Epithelial cell of proximal tubule (primary cell): Measurements from ENCODE around the gene PSMD14. TPM values are rescaled to one million over a fixed set of nuclear protein-coding genes. Genes with fewer than 3 reads are reported as not detected.
"Not testable (repeated sequence)": the region's sequence is repeated elsewhere in the genome, so short reads cannot be mapped to it uniquely, and the experiment has no call there.

Source experiments
- DNase-seq: peaks from one replicate; pipeline ENCODE4 v3.0.0-alpha.2; 2011; ENCODE audit warnings: low read depth
- H3K4me3 ChIP-seq: 2 replicates; pipeline ENCODE4 v1.5.1; 2011; ENCODE audit warnings: low read depth, mild to moderate bottlenecking, low read length
- CTCF ChIP-seq: conservative IDR thresholded peaks from 2 replicates; pipeline ENCODE4 v1.5.1; 2012; ENCODE audit warnings: low read depth, mild to moderate bottlenecking, low read length
- total RNA-seq: library from RNA; depleted of rRNA; stranded (reverse); fragments of >200 nt; gene quantifications from 2 replicates; pipeline ENCODE4 v1.2.3, GENCODE V29; 2015

The PSMD14 gene
- total RNA-seq: 123 and 194 TPM in 2 replicates

GRCh38 chr2:161308178-161308955, at the start of gene PSMD14:
Gene PSMD14, plus strand, starts transcription at chr2:161308425. Its CDS starts 10,401 bp downstream, at chr2:161318826.
- DNase-seq: peak; percentile 56
- H3K4me3 ChIP-seq: peak within 1 kb of the TSS; percentile 85
- TF ChIP-seq CTCF: no peak

- no peak for TF ChIP-seq CTCF
- no peak overlapping the region for H3K4me3 ChIP-seq
- no peak for DNase-seq
Observed at GRCh38 chr2:161265874-161266273, 42.4 kb upstream of the PSMD14 start.

GRCh38 chr2:161269111-161269510, 39.1 kb upstream of the PSMD14 start:
- H3K4me3 ChIP-seq: no peak overlapping the region
- TF ChIP-seq CTCF: no peak

GRCh38 chr2:161273038-161273760, 35.0 kb upstream of the PSMD14 start:
- peak; percentile 15 for DNase-seq
- TF ChIP-seq CTCF: peak; percentile 61
- H3K4me3 ChIP-seq: no peak overlapping the region

More at GRCh38 chr2:161269111-161269510, 39.1 kb upstream of the PSMD14 start:
- DNase-seq: no peak

- not testable (repeated sequence) for H3K4me3 ChIP-seq, DNase-seq
Observed at GRCh38 chr2:161278564-161279229, 29.5 kb upstream of the PSMD14 start.

GRCh38 chr2:161279230-161279815, 28.9 kb upstream of the PSMD14 start:
- H3K4me3 ChIP-seq, DNase-seq: not testable (repeated sequence)

GRCh38 chr2:161280906-161281323, 27.3 kb upstream of the PSMD14 start:
- not testable (repeated sequence) for H3K4me3 ChIP-seq, DNase-seq
- peak; percentile 35 for TF ChIP-seq CTCF

GRCh38 chr2:161281615-161282310, 26.5 kb upstream of the PSMD14 start:
- DNase-seq, H3K4me3 ChIP-seq: not testable (repeated sequence)

- DNase-seq, H3K4me3 ChIP-seq: not testable (repeated sequence)
Observed at GRCh38 chr2:161282311-161282644, 25.9 kb upstream of the PSMD14 start.
